ENCODE data around the gene MRPL37. TPM values are rescaled to one million over a fixed set of nuclear protein-coding genes. Genes with fewer than 3 reads are reported as not detected.

Gene MRPL37
- 90.9 TPM for polyA plus RNA-seq (2012; ENCODE audit: missing spikeins)

DNA sequence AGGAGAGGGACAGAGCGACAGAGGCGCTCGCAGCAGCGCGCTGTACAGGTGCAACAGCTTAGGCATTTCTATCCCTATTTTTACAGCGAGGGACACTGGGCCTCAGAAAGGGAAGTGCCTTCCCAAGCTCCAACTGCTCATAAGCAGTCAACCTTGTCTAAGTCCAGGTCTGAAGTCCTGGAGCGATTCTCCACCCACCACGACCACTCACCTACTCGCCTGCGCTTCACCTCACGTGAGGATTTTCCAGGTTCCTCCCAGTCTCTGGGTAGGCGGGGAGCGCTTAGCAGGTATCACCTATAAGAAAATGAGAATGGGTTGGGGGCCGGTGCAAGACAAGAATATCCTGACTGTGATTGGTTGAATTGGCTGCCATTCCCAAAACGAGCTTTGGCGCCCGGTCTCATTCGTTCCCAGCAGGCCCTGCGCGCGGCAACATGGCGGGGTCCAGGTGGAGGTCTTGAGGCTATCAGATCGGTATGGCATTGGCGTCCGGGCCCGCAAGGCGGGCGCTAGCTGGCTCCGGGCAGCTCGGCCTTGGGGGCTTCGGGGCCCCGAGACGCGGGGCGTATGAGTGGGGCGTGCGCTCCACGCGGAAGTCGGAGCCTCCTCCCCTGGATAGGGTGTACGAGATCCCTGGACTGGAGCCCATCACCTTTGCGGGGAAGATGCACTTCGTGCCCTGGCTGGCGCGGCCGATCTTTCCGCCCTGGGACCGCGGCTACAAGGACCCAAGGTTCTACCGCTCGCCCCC lies at the start of gene MRPL37, which contains the start of gene CYB5RL:
Gene MRPL37 (plus strand): TSS at position 403 of the 754 bp plus-strand sequence. CDS start 77 bp downstream, at position 480.
Gene CYB5RL (minus strand): TSS at position 266 of the 754 bp plus-strand sequence. CDS start 4,414 bp downstream, outside the sequence.
- peak; percentile 75 for TF ChIP-seq TAF1 (IDR thresholded peaks at IDR 0.05; ENCODE audit: borderline replicate concordance, low read depth, low read length)
- TF ChIP-seq POLR2A (IDR thresholded peaks at IDR 0.05; ENCODE audit: low read depth, low read length): peak; percentile 94
- TF ChIP-seq POLR2AphosphoS5 (IDR thresholded peaks at IDR 0.05; ENCODE audit: low read depth, low read length): peak; percentile 85
- FAIRE-seq (peak; percentile 93), DNase-seq (ENCODE audit: insufficient read length) (peak; percentile 92)

DNA sequence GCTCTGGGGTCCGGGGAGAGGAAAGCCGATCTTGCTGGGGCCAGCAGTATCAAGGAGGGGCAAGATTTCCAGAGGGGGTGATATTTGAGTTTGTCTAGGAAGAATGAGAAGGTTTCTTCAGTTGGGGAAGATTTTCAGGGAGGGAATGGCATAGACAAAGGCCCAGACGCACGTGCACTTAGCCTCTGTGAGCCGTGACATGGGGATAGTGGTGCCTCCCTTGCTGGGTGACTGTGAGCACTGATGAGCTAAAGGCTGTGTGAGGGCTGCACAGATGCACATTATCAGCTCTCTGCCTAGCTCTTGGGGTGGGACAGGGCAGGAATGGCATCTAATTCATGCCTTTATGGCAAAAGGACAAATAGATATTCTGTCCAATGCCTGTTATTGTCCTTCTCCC lies 49.0 kb upstream of the MRPL37 start:
- no peak for DNase-seq (ENCODE audit: insufficient read length)
- no peak for FAIRE-seq
- TF ChIP-seq POLR2AphosphoS5 (IDR thresholded peaks at IDR 0.05; ENCODE audit: low read depth, low read length) (no peak), TAF1 (IDR thresholded peaks at IDR 0.05; ENCODE audit: borderline replicate concordance, low read depth, low read length) (no peak), POLR2A (IDR thresholded peaks at IDR 0.05; ENCODE audit: low read depth, low read length) (no peak)

DNA sequence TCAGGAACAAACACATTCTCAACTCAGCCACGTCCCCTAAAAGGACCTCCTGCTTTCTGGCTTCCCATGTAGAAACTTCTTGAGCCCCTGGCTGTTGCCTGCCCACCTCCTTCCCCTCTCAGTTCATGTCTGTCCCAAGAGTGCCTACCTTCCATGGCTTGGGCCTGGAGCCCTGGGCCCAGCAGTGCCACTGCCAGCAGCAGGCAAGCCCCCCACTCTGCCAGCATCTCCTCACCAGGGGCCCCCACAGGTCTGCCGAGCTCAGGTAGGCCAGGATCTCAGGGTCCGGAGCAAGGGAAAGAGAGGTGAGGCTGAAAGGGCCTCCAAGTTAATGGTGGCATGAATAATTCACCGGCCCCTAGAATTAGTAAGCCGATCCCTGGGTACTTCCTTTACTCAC lies 47.3 kb upstream of the MRPL37 start, which contains the start of gene CDCP2:
Gene CDCP2 (minus strand): TSS at position 305 of the 400 bp plus-strand sequence. CDS start 78 bp downstream, at position 227.
- TF ChIP-seq POLR2A (IDR thresholded peaks at IDR 0.05; ENCODE audit: low read depth, low read length): no peak
- TF ChIP-seq TAF1 (IDR thresholded peaks at IDR 0.05; ENCODE audit: borderline replicate concordance, low read depth, low read length): no peak
- no peak for TF ChIP-seq POLR2AphosphoS5 (IDR thresholded peaks at IDR 0.05; ENCODE audit: low read depth, low read length)
- no peak for FAIRE-seq

DNA sequence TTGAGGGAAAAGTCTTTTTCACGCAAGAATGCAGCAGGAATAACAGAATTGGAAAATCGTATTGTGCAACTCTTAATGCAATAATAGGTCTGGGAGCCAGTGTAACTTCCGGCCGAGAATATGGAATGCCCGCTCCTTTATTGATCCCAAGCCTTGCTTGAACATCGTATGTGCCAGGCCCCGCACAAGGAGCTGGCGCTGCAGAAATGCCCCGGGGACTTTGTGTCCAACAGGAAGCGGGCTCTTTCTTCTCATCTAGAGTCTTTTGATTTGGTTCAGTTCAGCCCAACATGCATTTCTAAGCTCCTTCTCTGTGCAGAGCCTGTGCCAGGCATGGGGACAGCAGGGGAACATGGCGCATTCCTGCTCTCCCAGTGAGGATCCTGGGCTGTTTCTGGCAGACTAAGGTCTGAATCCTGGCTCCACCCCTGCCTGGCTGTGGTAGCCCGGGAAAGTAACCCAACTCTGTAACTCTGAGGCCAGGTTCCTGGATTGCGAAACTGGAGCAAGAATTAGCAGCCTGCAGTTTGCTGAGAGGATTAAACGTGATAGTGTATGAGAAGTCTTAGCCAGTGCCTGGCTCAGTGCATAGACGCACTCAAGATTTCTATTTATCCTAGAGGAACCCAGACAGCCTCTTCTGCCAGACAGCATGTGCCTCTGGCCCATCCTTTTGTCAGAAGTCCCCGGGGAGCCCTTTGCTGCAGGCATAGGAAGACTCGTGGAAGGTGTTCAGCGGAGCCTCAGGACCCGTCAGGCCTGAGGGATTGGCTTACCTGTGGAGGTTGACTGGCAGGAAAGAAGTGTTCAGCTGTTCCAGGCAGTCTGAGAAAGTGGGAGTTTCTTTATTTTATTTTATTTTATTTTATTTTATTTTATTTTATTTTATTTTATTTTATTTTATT lies 46.2 kb upstream of the MRPL37 start:
- TF ChIP-seq TAF1 (IDR thresholded peaks at IDR 0.05; ENCODE audit: borderline replicate concordance, low read depth, low read length) (no peak), POLR2AphosphoS5 (IDR thresholded peaks at IDR 0.05; ENCODE audit: low read depth, low read length) (no peak), POLR2A (IDR thresholded peaks at IDR 0.05; ENCODE audit: low read depth, low read length) (no peak)
- DNase-seq (ENCODE audit: insufficient read length): no peak
- no peak for FAIRE-seq

More for the DNA sequence above, 47.3 kb upstream of the MRPL37 start, which contains the start of gene CDCP2:
- no peak for DNase-seq (ENCODE audit: insufficient read length)

DNA sequence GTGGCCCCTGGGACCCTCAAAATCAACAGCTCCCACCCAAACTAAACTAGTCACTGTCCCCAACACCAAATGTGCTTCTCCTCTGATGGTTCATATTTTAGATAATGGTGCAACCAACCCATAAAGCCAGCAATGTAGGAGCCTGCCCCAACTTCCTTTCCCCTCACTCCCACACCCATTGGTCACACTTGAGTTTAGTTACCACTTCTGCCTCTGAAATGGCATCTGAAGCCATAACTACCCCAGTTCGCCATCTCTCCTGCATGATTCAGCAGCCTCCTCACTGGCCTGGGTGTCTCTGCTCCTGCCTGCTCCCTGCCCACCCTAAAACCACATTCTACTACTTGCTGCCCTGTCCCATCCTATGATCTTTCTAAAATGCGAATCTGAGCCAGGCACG lies 43.8 kb upstream of the MRPL37 start:
- FAIRE-seq: no peak
- TF ChIP-seq TAF1 (IDR thresholded peaks at IDR 0.05; ENCODE audit: borderline replicate concordance, low read depth, low read length): no peak
- TF ChIP-seq POLR2A (IDR thresholded peaks at IDR 0.05; ENCODE audit: low read depth, low read length): no peak
- no peak for TF ChIP-seq POLR2AphosphoS5 (IDR thresholded peaks at IDR 0.05; ENCODE audit: low read depth, low read length)
- DNase-seq (ENCODE audit: insufficient read length): no peak

DNA sequence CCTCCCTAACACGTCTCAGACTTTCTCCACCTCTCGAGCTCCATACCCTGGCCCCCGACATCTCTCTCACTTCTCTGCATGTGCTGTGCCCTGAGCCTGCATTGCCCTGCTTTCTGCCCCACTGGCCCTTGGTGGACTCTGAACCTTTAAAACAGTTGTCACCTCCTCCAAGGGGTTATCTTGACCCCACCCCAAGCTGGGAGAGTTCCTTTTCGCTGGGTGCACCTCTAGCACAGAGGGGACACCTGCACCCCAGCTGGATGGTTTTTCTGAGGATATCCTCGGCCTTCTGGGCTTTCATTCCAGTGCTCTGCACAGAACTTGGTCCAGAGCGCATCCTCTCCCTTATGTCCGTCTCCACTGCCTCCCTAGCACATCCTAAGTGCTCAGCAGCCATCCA lies 43.0 kb upstream of the MRPL37 start:
- TF ChIP-seq TAF1 (IDR thresholded peaks at IDR 0.05; ENCODE audit: borderline replicate concordance, low read depth, low read length) (no peak), POLR2A (IDR thresholded peaks at IDR 0.05; ENCODE audit: low read depth, low read length) (no peak), POLR2AphosphoS5 (IDR thresholded peaks at IDR 0.05; ENCODE audit: low read depth, low read length) (no peak)
- no peak for FAIRE-seq
- no peak for DNase-seq (ENCODE audit: insufficient read length)

DNA sequence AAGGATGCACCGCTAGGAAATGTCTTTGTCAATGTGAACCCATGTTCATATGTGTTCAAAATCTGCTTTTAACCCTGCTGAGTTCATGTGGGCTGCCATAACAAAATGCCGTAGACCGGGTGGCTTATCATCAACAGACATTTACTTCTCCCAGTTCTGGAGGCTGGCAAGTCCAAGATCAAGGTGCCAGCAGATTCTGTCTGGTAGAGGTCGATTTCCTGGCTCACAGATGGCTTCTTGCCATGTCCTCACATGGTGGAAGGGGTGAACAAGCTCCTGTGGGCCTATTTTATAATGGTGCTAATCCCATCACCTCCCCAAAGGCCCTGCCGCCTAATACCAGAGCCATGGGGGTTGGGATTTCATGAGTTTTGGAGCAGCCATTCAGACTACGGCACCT lies 42.6 kb upstream of the MRPL37 start:
- FAIRE-seq (no peak), DNase-seq (ENCODE audit: insufficient read length) (no peak)
- TF ChIP-seq POLR2AphosphoS5 (IDR thresholded peaks at IDR 0.05; ENCODE audit: low read depth, low read length) (no peak), TAF1 (IDR thresholded peaks at IDR 0.05; ENCODE audit: borderline replicate concordance, low read depth, low read length) (no peak), POLR2A (IDR thresholded peaks at IDR 0.05; ENCODE audit: low read depth, low read length) (no peak)

DNA sequence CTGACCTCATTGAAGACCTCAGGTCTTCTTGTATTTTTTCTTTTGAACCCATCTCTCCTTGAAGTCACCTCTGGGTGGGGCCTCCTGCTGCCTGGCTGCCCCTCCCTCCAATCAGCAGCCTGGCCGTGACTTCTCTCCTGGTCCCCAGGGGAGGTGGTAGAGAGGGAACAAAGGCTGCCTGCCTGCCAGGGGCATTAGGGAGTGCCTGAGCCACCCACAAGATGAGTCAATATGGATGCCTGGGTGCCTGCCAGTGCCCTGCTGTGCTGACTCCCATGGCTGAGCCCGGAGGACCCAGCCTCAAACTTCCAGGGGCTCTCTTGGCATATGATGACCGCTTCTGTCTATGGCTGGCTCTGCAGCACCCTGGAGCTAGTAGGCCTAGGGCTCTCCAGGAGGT lies 41.9 kb upstream of the MRPL37 start:
- no peak for TF ChIP-seq TAF1 (IDR thresholded peaks at IDR 0.05; ENCODE audit: borderline replicate concordance, low read depth, low read length)
- no peak for TF ChIP-seq POLR2AphosphoS5 (IDR thresholded peaks at IDR 0.05; ENCODE audit: low read depth, low read length)
- TF ChIP-seq POLR2A (IDR thresholded peaks at IDR 0.05; ENCODE audit: low read depth, low read length): no peak
- FAIRE-seq: no peak
- no peak for DNase-seq (ENCODE audit: insufficient read length)

DNA sequence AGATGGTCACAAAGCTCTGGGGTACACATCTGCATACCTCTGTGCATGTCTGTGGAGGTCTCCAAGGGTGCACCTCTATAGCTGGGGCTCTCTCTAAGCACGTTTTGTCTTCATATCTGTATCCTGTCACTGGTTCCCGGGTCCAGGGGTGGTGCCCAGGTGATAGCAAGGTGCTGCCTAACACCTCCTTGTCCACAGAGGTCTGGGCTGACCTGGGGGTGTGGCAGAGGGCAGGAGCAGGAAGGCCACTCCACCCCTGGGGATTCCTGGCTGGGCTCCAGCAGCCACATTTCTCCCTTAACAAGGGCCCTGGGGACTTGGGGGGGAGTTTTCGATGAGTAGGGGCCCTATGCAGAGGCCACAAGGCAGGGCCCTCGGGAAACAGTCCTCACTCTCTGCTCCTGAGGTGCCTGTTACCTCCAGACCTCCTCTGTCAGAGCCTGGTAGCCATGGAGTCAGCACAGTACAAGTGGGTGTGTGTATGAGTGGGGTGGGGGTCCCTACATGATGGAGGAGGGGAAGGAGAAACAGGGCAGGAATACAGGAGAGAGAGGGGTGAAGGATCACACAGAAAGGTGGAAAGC lies 40.1 kb upstream of the MRPL37 start:
- no peak for TF ChIP-seq POLR2AphosphoS5 (IDR thresholded peaks at IDR 0.05; ENCODE audit: low read depth, low read length)
- no peak for TF ChIP-seq POLR2A (IDR thresholded peaks at IDR 0.05; ENCODE audit: low read depth, low read length)
- no peak for TF ChIP-seq TAF1 (IDR thresholded peaks at IDR 0.05; ENCODE audit: borderline replicate concordance, low read depth, low read length)
- FAIRE-seq (no peak), DNase-seq (ENCODE audit: insufficient read length) (no peak)

DNA sequence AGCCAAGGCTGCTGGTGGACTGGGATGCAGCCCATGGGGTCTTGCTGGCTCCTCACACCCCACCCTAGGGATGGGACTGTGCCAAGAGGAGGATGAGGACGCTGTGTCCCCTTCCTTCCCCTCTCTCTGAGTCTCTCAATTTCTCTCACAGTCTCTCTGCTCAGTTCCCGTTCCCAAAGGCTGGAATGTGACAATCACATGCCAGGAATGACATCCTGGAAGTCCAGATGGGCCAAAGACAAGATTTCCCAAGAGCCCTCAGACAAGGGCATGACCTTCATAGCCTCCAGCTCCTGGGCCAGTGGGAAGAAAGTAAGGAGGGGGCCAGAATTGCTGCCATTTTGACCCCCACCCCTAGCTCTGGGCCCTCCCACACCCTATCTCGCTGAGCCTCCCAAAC lies 39.6 kb upstream of the MRPL37 start:
- no peak for DNase-seq (ENCODE audit: insufficient read length)
- FAIRE-seq: no peak
- no peak for TF ChIP-seq TAF1 (IDR thresholded peaks at IDR 0.05; ENCODE audit: borderline replicate concordance, low read depth, low read length)
- TF ChIP-seq POLR2AphosphoS5 (IDR thresholded peaks at IDR 0.05; ENCODE audit: low read depth, low read length): no peak
- TF ChIP-seq POLR2A (IDR thresholded peaks at IDR 0.05; ENCODE audit: low read depth, low read length): no peak
